LNCaP clone FGC (cell line): ENCODE data around the gene HS6ST2.

Experiments used
- DNase-seq: peaks from one replicate; pipeline ENCODE4 v3.0.0-alpha.2; 2011; ENCODE audit warnings: low read depth
- H3K4me3 ChIP-seq: 2 replicates; pipeline ENCODE4 v1.5.1; 2011; ENCODE audit warnings: mild to moderate bottlenecking, low read depth, low read length, control low read depth
- CTCF ChIP-seq: IDR thresholded peaks from 2 replicates; pipeline ENCODE4 v1.5.1; 2012; ENCODE audit warnings: mild to moderate bottlenecking; ENCODE audit not compliant: control insufficient read depth, insufficient read depth; ENCODE audit errors: extremely low read depth

HS6ST2 gene

GRCh38 chrX:132776486-132777210 lies 181.8 kb downstream of the HS6ST2 start:
- TF ChIP-seq CTCF = no peak
- no peak overlapping the region for H3K4me3 ChIP-seq
- DNase-seq = no peak

- TF ChIP-seq CTCF = no peak
- no peak overlapping the region for H3K4me3 ChIP-seq
- no peak for DNase-seq
Measured at GRCh38 chrX:132775263-132775823, 183.1 kb downstream of the HS6ST2 start.

- TF ChIP-seq CTCF = no peak
- H3K4me3 ChIP-seq = no peak overlapping the region
- no peak for DNase-seq
Measured at GRCh38 chrX:132774010-132774714, 184.3 kb downstream of the HS6ST2 start.

GRCh38 chrX:132769609-132770008 lies 188.8 kb downstream of the HS6ST2 start:
- no peak overlapping the region for H3K4me3 ChIP-seq
- no peak for DNase-seq
- TF ChIP-seq CTCF = no peak

- no peak for DNase-seq
- TF ChIP-seq CTCF = no peak
- H3K4me3 ChIP-seq = no peak overlapping the region
Measured at GRCh38 chrX:132766452-132766851, 192.0 kb downstream of the HS6ST2 start.

GRCh38 chrX:132763528-132763927 lies 194.9 kb downstream of the HS6ST2 start:
- no peak overlapping the region for H3K4me3 ChIP-seq
- TF ChIP-seq CTCF = no peak
- no peak for DNase-seq

- TF ChIP-seq CTCF = no peak
- H3K4me3 ChIP-seq = no peak overlapping the region
- no peak for DNase-seq
Measured at GRCh38 chrX:132758759-132759158, 199.7 kb downstream of the HS6ST2 start.
